NCI-H1417 treated with DMSO at 0.1 percent for 48 hours (cell line): ENCODE measurements around the gene AHSG.
"Not testable (repeated sequence)": the region's sequence is repeated elsewhere in the genome, so short reads cannot be mapped to it uniquely, and the experiment has no call there.

ENCODE experiments used
- DNase-seq: peaks from one replicate; lab custom pipeline; 2025; lab: John Stamatoyannopoulos, UW

The AHSG gene

GRCh38 chr3:186612721-186613636 lies at the start of gene AHSG:
Gene AHSG (plus strand): TSS chr3:186613060. CDS start chr3:186613142, 82 bp downstream.
- no peak for DNase-seq

- DNase-seq: no peak
Measured at GRCh38 chr3:186564586-186564985, 48.3 kb upstream of the AHSG start.

GRCh38 chr3:186566772-186567071 lies 46.1 kb upstream of the AHSG start:
- no peak for DNase-seq

GRCh38 chr3:186567072-186567921 lies 45.6 kb upstream of the AHSG start, which contains the start of gene TBCCD1:
Gene TBCCD1 (minus strand): TSS chr3:186567339. CDS start chr3:186564329, 3,010 bp downstream.
- DNase-seq: peak; percentile 75

GRCh38 chr3:186569361-186569760 lies 43.5 kb upstream of the AHSG start:
- not testable (repeated sequence) for DNase-seq

GRCh38 chr3:186569779-186570095 lies 43.1 kb upstream of the AHSG start:
- no peak for DNase-seq

GRCh38 chr3:186570096-186570940 lies 42.5 kb upstream of the AHSG start, which contains the start of gene DNAJB11:
Gene DNAJB11 (plus strand): TSS chr3:186570720. CDS start chr3:186570898, 178 bp downstream.
- peak; percentile 99 for DNase-seq

- no peak for DNase-seq
Measured at GRCh38 chr3:186570941-186571643, 41.8 kb upstream of the AHSG start.

GRCh38 chr3:186571644-186572013 lies 41.2 kb upstream of the AHSG start:
- DNase-seq: no peak

GRCh38 chr3:186577521-186577920 lies 35.3 kb upstream of the AHSG start:
- no peak for DNase-seq

GRCh38 chr3:186580785-186581184 lies 32.1 kb upstream of the AHSG start:
- DNase-seq: no peak

- DNase-seq: no peak
Measured at GRCh38 chr3:186582541-186582940, 30.3 kb upstream of the AHSG start.

- no peak for DNase-seq
Measured at GRCh38 chr3:186583831-186584230, 29.0 kb upstream of the AHSG start.

GRCh38 chr3:186586245-186586644 lies 26.6 kb upstream of the AHSG start:
- DNase-seq: not testable (repeated sequence)

GRCh38 chr3:186587183-186587582 lies 25.7 kb upstream of the AHSG start:
- no peak for DNase-seq

GRCh38 chr3:186588632-186589031 lies 24.2 kb upstream of the AHSG start:
- no peak for DNase-seq

- no peak for DNase-seq
Measured at GRCh38 chr3:186589121-186589520, 23.7 kb upstream of the AHSG start.

GRCh38 chr3:186589856-186590579 lies 22.8 kb upstream of the AHSG start:
- no peak for DNase-seq

GRCh38 chr3:186590580-186591295 lies 22.1 kb upstream of the AHSG start:
- DNase-seq: no peak

GRCh38 chr3:186592682-186593081 lies 20.2 kb upstream of the AHSG start:
- no peak for DNase-seq
